Measurements from ENCODE around the gene WEE2.

Gene WEE2

DNA sequence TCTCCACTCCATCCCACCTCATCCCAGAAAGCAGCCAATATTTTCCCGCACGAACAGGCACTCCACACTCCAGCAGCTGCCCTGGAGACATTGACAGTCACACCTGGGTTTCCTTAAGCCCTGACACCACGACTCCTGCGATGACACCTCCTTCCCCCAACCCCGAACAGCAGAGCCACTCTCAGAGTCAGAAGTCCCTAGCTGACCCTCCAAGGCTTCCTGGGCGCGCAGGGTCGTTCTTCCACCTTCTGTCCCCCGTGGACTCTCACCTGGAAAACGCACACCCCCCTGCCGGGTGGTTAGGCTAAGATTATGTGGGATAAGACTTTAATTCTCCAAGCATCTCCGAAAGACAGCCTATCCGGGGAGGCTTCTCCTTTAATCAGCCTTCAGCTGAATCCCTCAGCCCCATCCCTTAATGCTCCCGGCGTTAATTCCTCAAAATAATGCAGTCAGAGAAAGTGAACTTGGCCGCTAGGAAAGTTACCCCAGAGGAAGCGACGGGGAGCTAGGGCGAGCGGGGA is 7.2 kb upstream of the WEE2 start (continued):
- TF ChIP-seq, protein P1, sequence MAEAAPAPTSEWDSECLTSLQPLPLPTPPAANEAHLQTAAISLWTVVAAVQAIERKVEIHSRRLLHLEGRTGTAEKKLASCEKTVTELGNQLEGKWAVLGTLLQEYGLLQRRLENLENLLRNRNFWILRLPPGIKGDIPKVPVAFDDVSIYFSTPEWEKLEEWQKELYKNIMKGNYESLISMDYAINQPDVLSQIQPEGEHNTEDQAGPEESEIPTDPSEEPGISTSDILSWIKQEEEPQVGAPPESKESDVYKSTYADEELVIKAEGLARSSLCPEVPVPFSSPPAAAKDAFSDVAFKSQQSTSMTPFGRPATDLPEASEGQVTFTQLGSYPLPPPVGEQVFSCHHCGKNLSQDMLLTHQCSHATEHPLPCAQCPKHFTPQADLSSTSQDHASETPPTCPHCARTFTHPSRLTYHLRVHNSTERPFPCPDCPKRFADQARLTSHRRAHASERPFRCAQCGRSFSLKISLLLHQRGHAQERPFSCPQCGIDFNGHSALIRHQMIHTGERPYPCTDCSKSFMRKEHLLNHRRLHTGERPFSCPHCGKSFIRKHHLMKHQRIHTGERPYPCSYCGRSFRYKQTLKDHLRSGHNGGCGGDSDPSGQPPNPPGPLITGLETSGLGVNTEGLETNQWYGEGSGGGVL (tag by site-specific recombination; IDR thresholded peaks at IDR 0.05) = no peak
- TF ChIP-seq PRDM1 (tag by site-specific recombination; IDR thresholded peaks at IDR 0.05) (no peak), ZBTB20 (tag by site-specific recombination; IDR thresholded peaks at IDR 0.05) (peak; percentile 91), ZNF571 (tag by site-specific recombination; IDR thresholded peaks at IDR 0.05) (no peak), ZNF585B (tag by site-specific recombination; IDR thresholded peaks at IDR 0.05) (no peak), ZIC2 (tag by site-specific recombination; IDR thresholded peaks at IDR 0.05) (peak; percentile 42), ZNF510 (tag by site-specific recombination; IDR thresholded peaks at IDR 0.05; ENCODE audit: insufficient replicate concordance) (no peak), ZFP41 (tag by site-specific recombination; IDR thresholded peaks at IDR 0.05; ENCODE audit: borderline replicate concordance) (no peak), SP2 (tag by site-specific recombination; IDR thresholded peaks at IDR 0.05) (no peak), ZNF777 (tag by site-specific recombination; IDR thresholded peaks at IDR 0.05; ENCODE audit: borderline replicate concordance) (no peak), ZNF140 (tag by site-specific recombination; IDR thresholded peaks at IDR 0.05) (no peak), ZNF211 (tag by site-specific recombination; IDR thresholded peaks at IDR 0.05; ENCODE audit: low read depth) (no peak), ZBTB17 (tag by site-specific recombination; IDR thresholded peaks at IDR 0.05) (peak; percentile 68)
- TF ChIP-seq, protein P2, sequence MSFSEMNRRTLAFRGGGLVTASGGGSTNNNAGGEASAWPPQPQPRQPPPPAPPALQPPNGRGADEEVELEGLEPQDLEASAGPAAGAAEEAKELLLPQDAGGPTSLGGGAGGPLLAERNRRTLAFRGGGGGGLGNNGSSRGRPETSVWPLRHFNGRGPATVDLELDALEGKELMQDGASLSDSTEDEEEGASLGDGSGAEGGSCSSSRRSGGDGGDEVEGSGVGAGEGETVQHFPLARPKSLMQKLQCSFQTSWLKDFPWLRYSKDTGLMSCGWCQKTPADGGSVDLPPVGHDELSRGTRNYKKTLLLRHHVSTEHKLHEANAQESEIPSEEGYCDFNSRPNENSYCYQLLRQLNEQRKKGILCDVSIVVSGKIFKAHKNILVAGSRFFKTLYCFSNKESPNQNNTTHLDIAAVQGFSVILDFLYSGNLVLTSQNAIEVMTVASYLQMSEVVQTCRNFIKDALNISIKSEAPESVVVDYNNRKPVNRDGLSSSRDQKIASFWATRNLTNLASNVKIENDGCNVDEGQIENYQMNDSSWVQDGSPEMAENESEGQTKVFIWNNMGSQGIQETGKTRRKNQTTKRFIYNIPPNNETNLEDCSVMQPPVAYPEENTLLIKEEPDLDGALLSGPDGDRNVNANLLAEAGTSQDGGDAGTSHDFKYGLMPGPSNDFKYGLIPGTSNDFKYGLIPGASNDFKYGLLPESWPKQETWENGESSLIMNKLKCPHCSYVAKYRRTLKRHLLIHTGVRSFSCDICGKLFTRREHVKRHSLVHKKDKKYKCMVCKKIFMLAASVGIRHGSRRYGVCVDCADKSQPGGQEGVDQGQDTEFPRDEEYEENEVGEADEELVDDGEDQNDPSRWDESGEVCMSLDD (tag by site-specific recombination; IDR thresholded peaks at IDR 0.05) = no peak
- TF ChIP-seq, protein P3, sequence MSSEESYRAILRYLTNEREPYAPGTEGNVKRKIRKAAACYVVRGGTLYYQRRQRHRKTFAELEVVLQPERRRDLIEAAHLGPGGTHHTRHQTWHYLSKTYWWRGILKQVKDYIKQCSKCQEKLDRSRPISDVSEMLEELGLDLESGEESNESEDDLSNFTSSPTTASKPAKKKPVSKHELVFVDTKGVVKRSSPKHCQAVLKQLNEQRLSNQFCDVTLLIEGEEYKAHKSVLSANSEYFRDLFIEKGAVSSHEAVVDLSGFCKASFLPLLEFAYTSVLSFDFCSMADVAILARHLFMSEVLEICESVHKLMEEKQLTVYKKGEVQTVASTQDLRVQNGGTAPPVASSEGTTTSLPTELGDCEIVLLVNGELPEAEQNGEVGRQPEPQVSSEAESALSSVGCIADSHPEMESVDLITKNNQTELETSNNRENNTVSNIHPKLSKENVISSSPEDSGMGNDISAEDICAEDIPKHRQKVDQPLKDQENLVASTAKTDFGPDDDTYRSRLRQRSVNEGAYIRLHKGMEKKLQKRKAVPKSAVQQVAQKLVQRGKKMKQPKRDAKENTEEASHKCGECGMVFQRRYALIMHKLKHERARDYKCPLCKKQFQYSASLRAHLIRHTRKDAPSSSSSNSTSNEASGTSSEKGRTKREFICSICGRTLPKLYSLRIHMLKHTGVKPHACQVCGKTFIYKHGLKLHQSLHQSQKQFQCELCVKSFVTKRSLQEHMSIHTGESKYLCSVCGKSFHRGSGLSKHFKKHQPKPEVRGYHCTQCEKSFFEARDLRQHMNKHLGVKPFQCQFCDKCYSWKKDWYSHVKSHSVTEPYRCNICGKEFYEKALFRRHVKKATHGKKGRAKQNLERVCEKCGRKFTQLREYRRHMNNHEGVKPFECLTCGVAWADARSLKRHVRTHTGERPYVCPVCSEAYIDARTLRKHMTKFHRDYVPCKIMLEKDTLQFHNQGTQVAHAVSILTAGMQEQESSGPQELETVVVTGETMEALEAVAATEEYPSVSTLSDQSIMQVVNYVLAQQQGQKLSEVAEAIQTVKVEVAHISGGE (tag by site-specific recombination; conservative IDR thresholded peaks at IDR 0.05; ENCODE audit: low read depth) = no peak
- TF ChIP-seq, protein P4, sequence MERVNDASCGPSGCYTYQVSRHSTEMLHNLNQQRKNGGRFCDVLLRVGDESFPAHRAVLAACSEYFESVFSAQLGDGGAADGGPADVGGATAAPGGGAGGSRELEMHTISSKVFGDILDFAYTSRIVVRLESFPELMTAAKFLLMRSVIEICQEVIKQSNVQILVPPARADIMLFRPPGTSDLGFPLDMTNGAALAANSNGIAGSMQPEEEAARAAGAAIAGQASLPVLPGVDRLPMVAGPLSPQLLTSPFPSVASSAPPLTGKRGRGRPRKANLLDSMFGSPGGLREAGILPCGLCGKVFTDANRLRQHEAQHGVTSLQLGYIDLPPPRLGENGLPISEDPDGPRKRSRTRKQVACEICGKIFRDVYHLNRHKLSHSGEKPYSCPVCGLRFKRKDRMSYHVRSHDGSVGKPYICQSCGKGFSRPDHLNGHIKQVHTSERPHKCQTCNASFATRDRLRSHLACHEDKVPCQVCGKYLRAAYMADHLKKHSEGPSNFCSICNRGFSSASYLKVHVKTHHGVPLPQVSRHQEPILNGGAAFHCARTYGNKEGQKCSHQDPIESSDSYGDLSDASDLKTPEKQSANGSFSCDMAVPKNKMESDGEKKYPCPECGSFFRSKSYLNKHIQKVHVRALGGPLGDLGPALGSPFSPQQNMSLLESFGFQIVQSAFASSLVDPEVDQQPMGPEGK (tag by site-specific recombination; IDR thresholded peaks at IDR 0.05) = 0 out of 2 replicates have a peak, but pooled peaks have one; percentile 15
- TF ChIP-seq, protein P5, sequence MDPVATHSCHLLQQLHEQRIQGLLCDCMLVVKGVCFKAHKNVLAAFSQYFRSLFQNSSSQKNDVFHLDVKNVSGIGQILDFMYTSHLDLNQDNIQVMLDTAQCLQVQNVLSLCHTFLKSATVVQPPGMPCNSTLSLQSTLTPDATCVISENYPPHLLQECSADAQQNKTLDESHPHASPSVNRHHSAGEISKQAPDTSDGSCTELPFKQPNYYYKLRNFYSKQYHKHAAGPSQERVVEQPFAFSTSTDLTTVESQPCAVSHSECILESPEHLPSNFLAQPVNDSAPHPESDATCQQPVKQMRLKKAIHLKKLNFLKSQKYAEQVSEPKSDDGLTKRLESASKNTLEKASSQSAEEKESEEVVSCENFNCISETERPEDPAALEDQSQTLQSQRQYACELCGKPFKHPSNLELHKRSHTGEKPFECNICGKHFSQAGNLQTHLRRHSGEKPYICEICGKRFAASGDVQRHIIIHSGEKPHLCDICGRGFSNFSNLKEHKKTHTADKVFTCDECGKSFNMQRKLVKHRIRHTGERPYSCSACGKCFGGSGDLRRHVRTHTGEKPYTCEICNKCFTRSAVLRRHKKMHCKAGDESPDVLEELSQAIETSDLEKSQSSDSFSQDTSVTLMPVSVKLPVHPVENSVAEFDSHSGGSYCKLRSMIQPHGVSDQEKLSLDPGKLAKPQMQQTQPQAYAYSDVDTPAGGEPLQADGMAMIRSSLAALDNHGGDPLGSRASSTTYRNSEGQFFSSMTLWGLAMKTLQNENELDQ (tag by site-specific recombination; IDR thresholded peaks at IDR 0.05; ENCODE audit: low read depth) = no peak
- TF ChIP-seq, protein P6, sequence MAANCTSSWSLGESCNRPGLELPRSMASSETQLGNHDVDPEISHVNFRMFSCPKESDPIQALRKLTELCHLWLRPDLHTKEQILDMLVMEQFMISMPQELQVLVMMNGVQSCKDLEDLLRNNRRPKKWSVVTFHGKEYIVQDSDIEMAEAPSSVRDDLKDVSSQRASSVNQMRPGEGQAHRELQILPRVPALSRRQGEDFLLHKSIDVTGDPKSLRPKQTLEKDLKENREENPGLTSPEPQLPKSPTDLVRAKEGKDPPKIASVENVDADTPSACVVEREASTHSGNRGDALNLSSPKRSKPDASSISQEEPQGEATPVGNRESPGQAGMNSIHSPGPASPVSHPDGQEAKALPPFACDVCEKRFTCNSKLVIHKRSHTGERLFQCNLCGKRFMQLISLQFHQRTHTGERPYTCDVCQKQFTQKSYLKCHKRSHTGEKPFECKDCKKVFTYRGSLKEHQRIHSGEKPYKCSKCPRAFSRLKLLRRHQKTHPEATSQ (tag by site-specific recombination; IDR thresholded peaks at IDR 0.05) = no peak
- TF ChIP-seq, protein P7, sequence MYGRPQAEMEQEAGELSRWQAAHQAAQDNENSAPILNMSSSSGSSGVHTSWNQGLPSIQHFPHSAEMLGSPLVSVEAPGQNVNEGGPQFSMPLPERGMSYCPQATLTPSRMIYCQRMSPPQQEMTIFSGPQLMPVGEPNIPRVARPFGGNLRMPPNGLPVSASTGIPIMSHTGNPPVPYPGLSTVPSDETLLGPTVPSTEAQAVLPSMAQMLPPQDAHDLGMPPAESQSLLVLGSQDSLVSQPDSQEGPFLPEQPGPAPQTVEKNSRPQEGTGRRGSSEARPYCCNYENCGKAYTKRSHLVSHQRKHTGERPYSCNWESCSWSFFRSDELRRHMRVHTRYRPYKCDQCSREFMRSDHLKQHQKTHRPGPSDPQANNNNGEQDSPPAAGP (tag by site-specific recombination; IDR thresholded peaks at IDR 0.05) = no peak
- TF ChIP-seq, protein P8, sequence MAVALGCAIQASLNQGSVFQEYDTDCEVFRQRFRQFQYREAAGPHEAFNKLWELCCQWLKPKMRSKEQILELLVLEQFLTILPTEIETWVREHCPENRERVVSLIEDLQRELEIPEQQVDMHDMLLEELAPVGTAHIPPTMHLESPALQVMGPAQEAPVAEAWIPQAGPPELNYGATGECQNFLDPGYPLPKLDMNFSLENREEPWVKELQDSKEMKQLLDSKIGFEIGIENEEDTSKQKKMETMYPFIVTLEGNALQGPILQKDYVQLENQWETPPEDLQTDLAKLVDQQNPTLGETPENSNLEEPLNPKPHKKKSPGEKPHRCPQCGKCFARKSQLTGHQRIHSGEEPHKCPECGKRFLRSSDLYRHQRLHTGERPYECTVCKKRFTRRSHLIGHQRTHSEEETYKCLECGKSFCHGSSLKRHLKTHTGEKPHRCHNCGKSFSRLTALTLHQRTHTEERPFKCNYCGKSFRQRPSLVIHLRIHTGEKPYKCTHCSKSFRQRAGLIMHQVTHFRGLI (tag by site-specific recombination; IDR thresholded peaks at IDR 0.05) = no peak
- TF ChIP-seq, protein P9, sequence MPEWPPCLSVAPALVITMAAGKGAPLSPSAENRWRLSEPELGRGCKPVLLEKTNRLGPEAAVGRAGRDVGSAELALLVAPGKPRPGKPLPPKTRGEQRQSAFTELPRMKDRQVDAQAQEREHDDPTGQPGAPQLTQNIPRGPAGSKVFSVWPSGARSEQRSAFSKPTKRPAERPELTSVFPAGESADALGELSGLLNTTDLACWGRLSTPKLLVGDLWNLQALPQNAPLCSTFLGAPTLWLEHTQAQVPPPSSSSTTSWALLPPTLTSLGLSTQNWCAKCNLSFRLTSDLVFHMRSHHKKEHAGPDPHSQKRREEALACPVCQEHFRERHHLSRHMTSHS (tag by site-specific recombination; IDR thresholded peaks at IDR 0.05) = no peak

Data from HEK293 (cell line).